ENCODE data around the gene FRMD5. TPM values are rescaled to one million over a fixed set of nuclear protein-coding genes. Genes with fewer than 3 reads are reported as not detected.

FRMD5 gene
- polyA plus RNA-seq, 3 donors: not detected

GRCh38 chr15:43900996-43901395 lies 294.1 kb downstream of the FRMD5 start:
- TF ChIP-seq, protein P1, sequence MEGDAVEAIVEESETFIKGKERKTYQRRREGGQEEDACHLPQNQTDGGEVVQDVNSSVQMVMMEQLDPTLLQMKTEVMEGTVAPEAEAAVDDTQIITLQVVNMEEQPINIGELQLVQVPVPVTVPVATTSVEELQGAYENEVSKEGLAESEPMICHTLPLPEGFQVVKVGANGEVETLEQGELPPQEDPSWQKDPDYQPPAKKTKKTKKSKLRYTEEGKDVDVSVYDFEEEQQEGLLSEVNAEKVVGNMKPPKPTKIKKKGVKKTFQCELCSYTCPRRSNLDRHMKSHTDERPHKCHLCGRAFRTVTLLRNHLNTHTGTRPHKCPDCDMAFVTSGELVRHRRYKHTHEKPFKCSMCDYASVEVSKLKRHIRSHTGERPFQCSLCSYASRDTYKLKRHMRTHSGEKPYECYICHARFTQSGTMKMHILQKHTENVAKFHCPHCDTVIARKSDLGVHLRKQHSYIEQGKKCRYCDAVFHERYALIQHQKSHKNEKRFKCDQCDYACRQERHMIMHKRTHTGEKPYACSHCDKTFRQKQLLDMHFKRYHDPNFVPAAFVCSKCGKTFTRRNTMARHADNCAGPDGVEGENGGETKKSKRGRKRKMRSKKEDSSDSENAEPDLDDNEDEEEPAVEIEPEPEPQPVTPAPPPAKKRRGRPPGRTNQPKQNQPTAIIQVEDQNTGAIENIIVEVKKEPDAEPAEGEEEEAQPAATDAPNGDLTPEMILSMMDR (IDR thresholded peaks at IDR 0.05): no peak
- Histone ChIP-seq H3K27me3 (ENCODE audit: control insufficient read depth in 2 of 2, insufficient read depth in 2 of 2, low read length in 2 of 2) (no peaks in the 10 kb centered on the region), H4K20me1 (ENCODE audit: insufficient read depth, low read length) (no peaks in the 10 kb centered on the region), H3K4me1 (ENCODE audit: control insufficient read depth in 1 of 2, insufficient read depth in 2 of 2, low read length in 2 of 2) (no peaks in the 10 kb centered on the region), H3K36me3 (replicated peaks in 1 of 2; ENCODE audit: control insufficient read depth in 1 of 2, insufficient read depth in 2 of 2, low read length in 2 of 2) (no peaks in the 10 kb centered on the region), H3K4me3 (replicated peaks in 1 of 3; ENCODE audit: low read depth in 2 of 3, low read length in 3 of 3) (no peak overlapping the region), H3K79me2 (ENCODE audit: insufficient read depth, low read length) (no peaks in the 10 kb centered on the region), H3K27ac (ENCODE audit: low read depth in 1 of 2, low read length in 2 of 2) (no peak overlapping the region), H2AFZ (ENCODE audit: insufficient read depth, low read depth, low read length, poor library complexity, severe bottlenecking) (no peak overlapping the region), H3K4me2 (replicated peaks; ENCODE audit: extremely low read depth, low read length, poor library complexity, severe bottlenecking) (no peak overlapping the region), H3K9me3 (replicated peaks in 1 of 2; ENCODE audit: control insufficient read depth in 1 of 2, insufficient read depth in 1 of 2, low read length in 2 of 2) (no peaks in the 10 kb centered on the region), H3K9ac (ENCODE audit: insufficient read depth, low read length, poor library complexity, severe bottlenecking) (no peak overlapping the region)
- Mint-ChIP-seq H3K27me3 (ENCODE audit: low read depth in 3 of 3) (peaks cover 0 to 2% (median 0%) of the 10 kb centered on the region in 3 donors), H3K27ac (peak overlapping the region in 1 of 7 donors; percentile 20), H3K9me3 (peaks cover 0 to 3% (median 0%) of the 10 kb centered on the region in 7 donors), H3K4me1 (peaks cover 3% of the 10 kb centered on the region), H3K36me3 (no peaks in the 10 kb centered on the region), H3K4me3 (no peak overlapping the region)
- no peak for DNase-seq
- intact Hi-C loops (cut with micrococcal nuclease): no loop called here
- no CpG with 5 or more reads among the region's 1 CpG for WGBS (ENCODE audit: insufficient coverage)

- no peak overlapping the region for H3K4me2 ChIP-seq (replicated peaks; ENCODE audit: extremely low read depth, low read length, poor library complexity, severe bottlenecking)
- H3K27me3 ChIP-seq (ENCODE audit: control insufficient read depth in 2 of 2, insufficient read depth in 2 of 2, low read length in 2 of 2): no peaks in the 10 kb centered on the region
- H3K9me3 ChIP-seq (replicated peaks in 1 of 2; ENCODE audit: control insufficient read depth in 1 of 2, insufficient read depth in 1 of 2, low read length in 2 of 2): no peaks in the 10 kb centered on the region
- WGBS (ENCODE audit: insufficient coverage): 71% methylated on average over 4 of the region's 5 CpGs
- no peak for DNase-seq
- no peaks in the 10 kb centered on the region for H3K36me3 ChIP-seq (replicated peaks in 1 of 2; ENCODE audit: control insufficient read depth in 1 of 2, insufficient read depth in 2 of 2, low read length in 2 of 2)
- TF ChIP-seq, protein P1 (IDR thresholded peaks at IDR 0.05): no peak
- no peaks in the 10 kb centered on the region for H3K4me1 ChIP-seq (ENCODE audit: control insufficient read depth in 1 of 2, insufficient read depth in 2 of 2, low read length in 2 of 2)
- no peak overlapping the region for H2AFZ ChIP-seq (ENCODE audit: insufficient read depth, low read depth, low read length, poor library complexity, severe bottlenecking)
- H3K27me3 Mint-ChIP-seq (ENCODE audit: low read depth in 3 of 3): peaks cover 0 to 4% (median 2%) of the 10 kb centered on the region in 3 donors
- H3K4me3 Mint-ChIP-seq: no peak overlapping the region
- intact Hi-C loops (cut with micrococcal nuclease): no loop called here
- H3K27ac Mint-ChIP-seq: no peak overlapping the region
- no peaks in the 10 kb centered on the region for H3K36me3 Mint-ChIP-seq
- H3K9me3 Mint-ChIP-seq: peaks cover 0 to 3% (median 0%) of the 10 kb centered on the region in 7 donors
- H3K4me3 ChIP-seq (replicated peaks in 1 of 3; ENCODE audit: low read depth in 2 of 3, low read length in 3 of 3): no peak overlapping the region
- no peak overlapping the region for H3K9ac ChIP-seq (ENCODE audit: insufficient read depth, low read length, poor library complexity, severe bottlenecking)
- H3K4me1 Mint-ChIP-seq: peaks cover 3% of the 10 kb centered on the region
- H3K27ac ChIP-seq (ENCODE audit: low read depth in 1 of 2, low read length in 2 of 2): no peak overlapping the region
- no peaks in the 10 kb centered on the region for H3K79me2 ChIP-seq (ENCODE audit: insufficient read depth, low read length)
- no peaks in the 10 kb centered on the region for H4K20me1 ChIP-seq (ENCODE audit: insufficient read depth, low read length)
Observed at GRCh38 chr15:43899928-43900327, 295.1 kb downstream of the FRMD5 start.
